HEK293 (cell line): ENCODE measurements around the gene CDH12.

Experiments used
- CTCF ChIA-PET: fragments of 350-600 bp; formaldehyde crosslinking; extraction: SDS; loops from one replicate; lab custom pipeline; 2021; ENCODE audit warnings: antibody characterized with exemption; lab: Yijun Ruan, JAX
- POLR2A ChIA-PET: fragments of 300-600 bp; formaldehyde crosslinking; extraction: SDS; loops from one replicate; lab custom pipeline; 2020; ENCODE audit warnings: antibody characterized with exemption, inconsistent platforms; lab: Yijun Ruan, JAX
- H3K27ac ChIP-seq: fragments of 200-500 bp; sonication (Bioruptor generic); 2 replicates; pipeline ENCODE4 v1.5.1; 2014; ENCODE audit warnings: low read depth, low read length, control low read depth, inconsistent platforms; ENCODE audit errors: extremely low read depth
- H3K36me3 ChIP-seq, 2 experiments: fragments of 200-500 bp in 1 of 2; sonication (Bioruptor generic) in 1 of 2; 1 replicate in 1 of 2; 2 replicates in 1 of 2; pipeline ENCODE4 v1.5.1; 2014 to 2017; ENCODE audit warnings: inconsistent platforms in 2 of 2, low read length in 2 of 2; ENCODE audit not compliant: control insufficient read depth in 2 of 2, insufficient read depth in 1 of 2
- H3K4me1 ChIP-seq: fragments of 200-500 bp; sonication (Bioruptor generic); 2 replicates; pipeline ENCODE4 v1.5.1; 2014; ENCODE audit warnings: mild to moderate bottlenecking, low read length, inconsistent platforms; ENCODE audit not compliant: control insufficient read depth, insufficient read depth
- H3K4me3 ChIP-seq: 2 replicates; pipeline ENCODE4 v1.5.1; 2011; ENCODE audit warnings: low read depth, mild to moderate bottlenecking, control low read depth, low read length, moderate library complexity
- H3K9me3 ChIP-seq: fragments of 200-500 bp; sonication (Bioruptor generic); 2 replicates; pipeline ENCODE4 v1.5.1; 2014; ENCODE audit warnings: low read depth, low read length, inconsistent platforms; ENCODE audit not compliant: control insufficient read depth, insufficient read depth
- BCL11A ChIP-seq: fragments of 450-650 bp; formaldehyde crosslinking; IDR thresholded peaks from 2 replicates; pipeline ENCODE4 v1.5.1; 2016; ENCODE audit warnings: low read depth, missing biosample characterization, missing genetic modification characterization
- FEZF1 ChIP-seq: fragments of 450-650 bp; formaldehyde crosslinking; IDR thresholded peaks from 2 replicates; pipeline ENCODE4 v1.5.1; 2016; ENCODE audit warnings: missing biosample characterization, missing genetic modification characterization
- ZBTB11 ChIP-seq: fragments of 450-650 bp; formaldehyde crosslinking; conservative IDR thresholded peaks from 2 replicates; pipeline ENCODE4 v1.5.1; 2016; ENCODE audit warnings: low read depth, missing biosample characterization, missing genetic modification characterization
- ZFP69B ChIP-seq: fragments of 450-650 bp; formaldehyde crosslinking; IDR thresholded peaks from 2 replicates; pipeline ENCODE4 v1.5.1; 2016; ENCODE audit warnings: missing biosample characterization, missing genetic modification characterization
- ZNF146 ChIP-seq: fragments of 450-650 bp; formaldehyde crosslinking; IDR thresholded peaks from 2 replicates; pipeline ENCODE4 v1.5.1; 2016; ENCODE audit warnings: missing biosample characterization, missing genetic modification characterization
- ZNF175 ChIP-seq: fragments of 450-650 bp; formaldehyde crosslinking; IDR thresholded peaks from 2 replicates; pipeline ENCODE4 v1.5.1; 2016; ENCODE audit warnings: missing biosample characterization, missing genetic modification characterization
- ZNF221 ChIP-seq: fragments of 450-650 bp; formaldehyde crosslinking; IDR thresholded peaks from 2 replicates; pipeline ENCODE4 v1.5.1; 2017; ENCODE audit warnings: missing biosample characterization, missing genetic modification characterization, borderline replicate concordance
- ZNF354C ChIP-seq: fragments of 450-650 bp; formaldehyde crosslinking; IDR thresholded peaks from 2 replicates; pipeline ENCODE4 v1.5.1; 2016; ENCODE audit warnings: missing biosample characterization, missing genetic modification characterization, low read depth, borderline replicate concordance
- ZNF37A ChIP-seq: fragments of 450-650 bp; IDR thresholded peaks from 2 replicates; pipeline ENCODE4 v1.5.1; 2018; ENCODE audit warnings: missing biosample characterization, missing genetic modification characterization
- ZNF426 ChIP-seq: fragments of 450-650 bp; formaldehyde crosslinking; IDR thresholded peaks from 2 replicates; pipeline ENCODE4 v1.5.1; 2017; ENCODE audit warnings: missing biosample characterization, missing genetic modification characterization, mild to moderate bottlenecking, inconsistent platforms, moderate library complexity
- ZNF433 ChIP-seq: fragments of 450-650 bp; formaldehyde crosslinking; IDR thresholded peaks from 2 replicates; pipeline ENCODE4 v1.5.1; 2016; ENCODE audit warnings: missing biosample characterization, missing genetic modification characterization, low read depth
- ZNF514 ChIP-seq: fragments of 450-650 bp; formaldehyde crosslinking; IDR thresholded peaks from 2 replicates; pipeline ENCODE4 v1.5.1; 2016; ENCODE audit warnings: missing biosample characterization, missing genetic modification characterization
- ZNF548 ChIP-seq: fragments of 450-650 bp; formaldehyde crosslinking; IDR thresholded peaks from 2 replicates; pipeline ENCODE4 v1.5.1; 2016; ENCODE audit warnings: missing biosample characterization, missing genetic modification characterization
- ZNF624 ChIP-seq: fragments of 450-650 bp; formaldehyde crosslinking; IDR thresholded peaks from 2 replicates; pipeline ENCODE4 v1.5.1; 2017; ENCODE audit warnings: missing biosample characterization, missing genetic modification characterization
- ZNF654 ChIP-seq: fragments of 450-650 bp; formaldehyde crosslinking; IDR thresholded peaks from 2 replicates; pipeline ENCODE4 v1.5.1; 2016; ENCODE audit warnings: low read depth, missing biosample characterization, missing genetic modification characterization
- ZNF792 ChIP-seq: fragments of 450-650 bp; formaldehyde crosslinking; IDR thresholded peaks from 2 replicates; pipeline ENCODE4 v1.5.1; 2016; ENCODE audit warnings: missing biosample characterization, missing genetic modification characterization
- ZSCAN23 ChIP-seq: fragments of 450-650 bp; formaldehyde crosslinking; IDR thresholded peaks from 2 replicates; pipeline ENCODE4 v1.5.1; 2016; ENCODE audit warnings: missing biosample characterization, missing genetic modification characterization
- ZXDB ChIP-seq: fragments of 450-650 bp; formaldehyde crosslinking; IDR thresholded peaks from 2 replicates; pipeline ENCODE4 v1.5.1; 2016; ENCODE audit warnings: missing biosample characterization, missing genetic modification characterization
- TF ChIP-seq, protein P1 (sequence below): fragments of 450-650 bp; formaldehyde crosslinking; IDR thresholded peaks from 2 replicates; pipeline ENCODE4 v1.5.1; 2017; ENCODE audit warnings: missing biosample characterization, missing genetic modification characterization
- TF ChIP-seq, protein P2 (sequence below): fragments of 450-650 bp; formaldehyde crosslinking; IDR thresholded peaks from 2 replicates; pipeline ENCODE4 v1.5.1; 2016; ENCODE audit warnings: missing biosample characterization, missing genetic modification characterization
- TF ChIP-seq, protein P3 (sequence below): fragments of 450-650 bp; formaldehyde crosslinking; IDR thresholded peaks from 2 replicates; pipeline ENCODE4 v1.5.1; 2017; ENCODE audit warnings: missing biosample characterization, mild to moderate bottlenecking, missing genetic modification characterization, moderate library complexity

Gene CDH12

DNA sequence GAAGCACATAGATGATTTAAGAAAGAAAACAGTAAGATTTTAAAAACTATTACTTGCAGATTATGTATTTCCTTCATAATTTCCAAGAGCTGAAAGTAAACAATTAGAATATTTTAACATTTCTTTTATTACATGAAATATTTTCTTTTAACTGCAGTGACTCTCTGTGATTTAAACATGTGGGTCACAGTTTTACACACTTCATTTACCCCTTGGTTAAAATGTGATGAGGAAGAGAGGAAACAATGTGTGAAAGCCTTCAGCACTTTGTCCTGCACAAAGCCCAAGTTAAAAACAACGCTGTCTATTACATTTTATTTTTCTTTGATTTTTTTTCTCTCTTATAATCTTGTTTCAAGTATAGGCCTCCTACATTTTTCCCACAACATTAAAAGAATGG is 801.3 kb downstream of the CDH12 start:
- no peak overlapping the region for H3K27ac ChIP-seq
- no peaks in the 10 kb centered on the region for H3K36me3 ChIP-seq
- no peaks in the 10 kb centered on the region for H3K4me1 ChIP-seq
- CTCF ChIA-PET = interaction anchor here (0.6 kb wide), 1 partner anchor 346 kb away, joined by 4 read pairs; no protein-coding TSS in a partner anchor
- H3K9me3 ChIP-seq = no peaks in the 10 kb centered on the region
- POLR2A ChIA-PET = no interaction called here
- TF ChIP-seq ZNF514 (tag by site-specific recombination) (no peak), ZBTB11 (tag by site-specific recombination) (no peak), BCL11A (tag by site-specific recombination) (no peak), ZNF624 (tag by site-specific recombination) (no peak)
- TF ChIP-seq, protein P1, sequence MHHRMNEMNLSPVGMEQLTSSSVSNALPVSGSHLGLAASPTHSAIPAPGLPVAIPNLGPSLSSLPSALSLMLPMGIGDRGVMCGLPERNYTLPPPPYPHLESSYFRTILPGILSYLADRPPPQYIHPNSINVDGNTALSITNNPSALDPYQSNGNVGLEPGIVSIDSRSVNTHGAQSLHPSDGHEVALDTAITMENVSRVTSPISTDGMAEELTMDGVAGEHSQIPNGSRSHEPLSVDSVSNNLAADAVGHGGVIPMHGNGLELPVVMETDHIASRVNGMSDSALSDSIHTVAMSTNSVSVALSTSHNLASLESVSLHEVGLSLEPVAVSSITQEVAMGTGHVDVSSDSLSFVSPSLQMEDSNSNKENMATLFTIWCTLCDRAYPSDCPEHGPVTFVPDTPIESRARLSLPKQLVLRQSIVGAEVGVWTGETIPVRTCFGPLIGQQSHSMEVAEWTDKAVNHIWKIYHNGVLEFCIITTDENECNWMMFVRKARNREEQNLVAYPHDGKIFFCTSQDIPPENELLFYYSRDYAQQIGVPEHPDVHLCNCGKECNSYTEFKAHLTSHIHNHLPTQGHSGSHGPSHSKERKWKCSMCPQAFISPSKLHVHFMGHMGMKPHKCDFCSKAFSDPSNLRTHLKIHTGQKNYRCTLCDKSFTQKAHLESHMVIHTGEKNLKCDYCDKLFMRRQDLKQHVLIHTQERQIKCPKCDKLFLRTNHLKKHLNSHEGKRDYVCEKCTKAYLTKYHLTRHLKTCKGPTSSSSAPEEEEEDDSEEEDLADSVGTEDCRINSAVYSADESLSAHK (tag by site-specific recombination) = no peak
- no peak overlapping the region for H3K4me3 ChIP-seq

DNA sequence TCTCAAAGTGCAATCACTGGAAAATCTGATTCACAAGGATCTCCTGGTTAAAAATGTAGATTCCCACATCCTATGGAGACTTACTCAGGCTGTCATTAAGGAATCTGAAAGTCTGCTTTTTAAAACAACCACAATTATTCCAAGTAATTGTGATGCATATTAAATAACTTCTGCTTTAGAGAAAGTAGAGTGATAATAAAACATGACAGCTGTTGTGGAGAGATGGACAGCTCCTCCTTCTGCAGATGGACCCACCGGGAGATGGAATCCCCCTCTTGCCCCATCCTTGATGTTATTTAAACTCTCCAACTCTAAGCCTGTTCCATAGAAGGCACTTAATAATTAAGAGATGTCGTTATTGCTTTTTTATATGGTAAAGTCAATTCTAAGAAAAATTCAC is 802.2 kb downstream of the CDH12 start:
- ChIA-PET POLR2A (no interaction called here), CTCF (no interaction called here)
- Histone ChIP-seq H3K4me3 (no peak overlapping the region), H3K36me3 (no peaks in the 10 kb centered on the region), H3K4me1 (no peaks in the 10 kb centered on the region), H3K9me3 (no peaks in the 10 kb centered on the region), H3K27ac (no peak overlapping the region)
- TF ChIP-seq ZNF426 (tag by site-specific recombination) (no peak), ZNF354C (tag by site-specific recombination) (no peak), ZNF433 (tag by site-specific recombination) (no peak), ZFP69B (tag by site-specific recombination) (no peak), ZNF175 (no peak), ZNF221 (tag by site-specific recombination) (no peak), ZSCAN23 (tag by site-specific recombination) (no peak), ZNF654 (no peak), ZXDB (tag by site-specific recombination) (no peak), FEZF1 (tag by site-specific recombination) (no peak), ZNF37A (no peak), ZNF548 (tag by site-specific recombination) (no peak), ZNF792 (tag by site-specific recombination) (no peak), ZNF146 (tag by site-specific recombination) (no peak)
- TF ChIP-seq, protein P2, sequence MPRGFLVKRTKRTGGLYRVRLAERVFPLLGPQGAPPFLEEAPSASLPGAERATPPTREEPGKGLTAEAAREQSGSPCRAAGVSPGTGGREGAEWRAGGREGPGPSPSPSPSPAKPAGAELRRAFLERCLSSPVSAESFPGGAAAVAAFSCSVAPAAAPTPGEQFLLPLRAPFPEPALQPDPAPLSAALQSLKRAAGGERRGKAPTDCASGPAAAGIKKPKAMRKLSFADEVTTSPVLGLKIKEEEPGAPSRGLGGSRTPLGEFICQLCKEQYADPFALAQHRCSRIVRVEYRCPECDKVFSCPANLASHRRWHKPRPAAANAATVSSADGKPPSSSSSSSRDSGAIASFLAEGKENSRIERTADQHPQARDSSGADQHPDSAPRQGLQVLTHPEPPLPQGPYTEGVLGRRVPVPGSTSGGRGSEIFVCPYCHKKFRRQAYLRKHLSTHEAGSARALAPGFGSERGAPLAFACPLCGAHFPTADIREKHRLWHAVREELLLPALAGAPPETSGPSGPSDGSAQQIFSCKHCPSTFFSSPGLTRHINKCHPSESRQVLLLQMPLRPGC (tag by site-specific recombination) = no peak
- TF ChIP-seq, protein P3, sequence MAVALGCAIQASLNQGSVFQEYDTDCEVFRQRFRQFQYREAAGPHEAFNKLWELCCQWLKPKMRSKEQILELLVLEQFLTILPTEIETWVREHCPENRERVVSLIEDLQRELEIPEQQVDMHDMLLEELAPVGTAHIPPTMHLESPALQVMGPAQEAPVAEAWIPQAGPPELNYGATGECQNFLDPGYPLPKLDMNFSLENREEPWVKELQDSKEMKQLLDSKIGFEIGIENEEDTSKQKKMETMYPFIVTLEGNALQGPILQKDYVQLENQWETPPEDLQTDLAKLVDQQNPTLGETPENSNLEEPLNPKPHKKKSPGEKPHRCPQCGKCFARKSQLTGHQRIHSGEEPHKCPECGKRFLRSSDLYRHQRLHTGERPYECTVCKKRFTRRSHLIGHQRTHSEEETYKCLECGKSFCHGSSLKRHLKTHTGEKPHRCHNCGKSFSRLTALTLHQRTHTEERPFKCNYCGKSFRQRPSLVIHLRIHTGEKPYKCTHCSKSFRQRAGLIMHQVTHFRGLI (tag by site-specific recombination) = no peak
